Large intestine (tissue), 3 donors: Measurements from ENCODE around the gene RBP3. TPM values are rescaled to one million over a fixed set of nuclear protein-coding genes. Genes with fewer than 3 reads are reported as not detected.
A peak's percentile ranks its signal among the peaks of the same experiment; 100 is the strongest.

ENCODE experiments used
- DNase-seq, 2 donors: peaks; one replicate each; pipeline versions ENCODE4 v3.0.0 to v3.0.0-alpha.2; 2013
- H3K27ac ChIP-seq: one replicate; pipeline ENCODE4 v1.5.1; 2013; ENCODE audit warnings: low read length
- H3K27me3 ChIP-seq: 2 replicates; pipeline ENCODE4 v1.6.1; 2013; ENCODE audit warnings: low read length; ENCODE audit not compliant: control insufficient read depth, insufficient read depth
- H3K36me3 ChIP-seq: 2 replicates; pipeline ENCODE4 v1.6.1; 2013; ENCODE audit warnings: low read length; ENCODE audit not compliant: control insufficient read depth, insufficient read depth
- H3K4me1 ChIP-seq: one replicate; pipeline ENCODE4 v1.6.1; 2013; ENCODE audit warnings: low read length; ENCODE audit not compliant: control insufficient read depth, insufficient read depth
- H3K4me3 ChIP-seq: one replicate; pipeline ENCODE4 v1.5.1; 2013; ENCODE audit warnings: low read length
- H3K9me3 ChIP-seq: one replicate; pipeline ENCODE4 v1.6.1; 2013; ENCODE audit warnings: mild to moderate bottlenecking, low read depth, low read length, moderate library complexity; ENCODE audit not compliant: control insufficient read depth
- WGBS: methylation state at CpG from one replicate; pipeline ENCODE4 v1.1.5; 2013; ENCODE audit warnings: low lambda C conversion rate; ENCODE audit not compliant: insufficient coverage; 5-methylcytosine and 5-hydroxymethylcytosine counted together
- polyA plus RNA-seq: library from polyadenylated mRNA; unstranded; fragments of 120-200 nt; gene quantifications from one replicate; pipeline ENCODE4 v1.2.1, GENCODE V29; 2013

Gene RBP3
- polyA plus RNA-seq, 1 donor, result 0.06 TPM

- Histone ChIP-seq H3K36me3 (no peaks in the 10 kb centered on the region), H3K4me1 (no peaks in the 10 kb centered on the region), H3K9me3 (no peaks in the 10 kb centered on the region), H3K27ac (no peak overlapping the region), H3K27me3 (peaks cover 19% of the 10 kb centered on the region), H3K4me3 (no peak overlapping the region)
- no peak for DNase-seq
- no CpG with 5 or more reads among the region's 9 CpGs for WGBS
Observed at GRCh38 chr10:47308775-47309174, 39.4 kb upstream of the RBP3 start.

- H3K4me1 ChIP-seq, result no peaks in the 10 kb centered on the region
- H3K4me3 ChIP-seq, result no peak overlapping the region
- no peaks in the 10 kb centered on the region for H3K36me3 ChIP-seq
- no peak overlapping the region for H3K27ac ChIP-seq
- DNase-seq, result no peak
- peaks cover 14% of the 10 kb centered on the region for H3K27me3 ChIP-seq
- 90% methylated on average over 2 of the region's 34 CpGs for WGBS
- no peaks in the 10 kb centered on the region for H3K9me3 ChIP-seq
Observed at GRCh38 chr10:47309408-47310089, 38.6 kb upstream of the RBP3 start.

- H3K27ac ChIP-seq, result no peak overlapping the region
- DNase-seq, result no peak
- H3K27me3 ChIP-seq, result peaks cover 14% of the 10 kb centered on the region
- H3K4me3 ChIP-seq, result no peak overlapping the region
- H3K36me3 ChIP-seq, result no peaks in the 10 kb centered on the region
- no CpG with 5 or more reads among the region's 37 CpGs for WGBS
- H3K4me1 ChIP-seq, result no peaks in the 10 kb centered on the region
- H3K9me3 ChIP-seq, result no peaks in the 10 kb centered on the region
Observed at GRCh38 chr10:47310090-47310505, 38.1 kb upstream of the RBP3 start.

- Histone ChIP-seq H3K27me3 (peaks cover 14% of the 10 kb centered on the region), H3K9me3 (no peaks in the 10 kb centered on the region), H3K27ac (no peak overlapping the region), H3K36me3 (no peaks in the 10 kb centered on the region), H3K4me1 (no peaks in the 10 kb centered on the region), H3K4me3 (no peak overlapping the region)
- WGBS, result no CpG with 5 or more reads among the region's 10 CpGs
- no peak for DNase-seq
Observed at GRCh38 chr10:47311193-47311931, 36.8 kb upstream of the RBP3 start.

GRCh38 chr10:47311932-47312662 lies 36.1 kb upstream of the RBP3 start:
- no peak overlapping the region for H3K4me3 ChIP-seq

DNA sequence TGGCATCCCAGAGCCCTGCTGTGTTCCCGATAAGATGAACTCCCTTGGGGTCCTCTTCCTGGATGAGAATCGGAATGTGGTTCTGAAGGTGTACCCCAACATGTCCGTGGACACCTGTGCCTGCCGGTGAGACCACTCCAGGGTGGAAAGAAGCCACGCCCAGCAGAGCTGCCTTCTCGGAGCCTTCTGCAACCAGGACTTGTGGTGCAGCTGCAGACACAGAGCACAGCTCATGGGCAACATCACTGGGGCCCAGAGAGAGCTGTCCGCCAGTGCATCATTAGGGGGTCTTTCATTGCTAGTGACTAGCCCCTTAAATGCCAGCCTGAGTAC lies 35.5 kb upstream of the RBP3 start:
- no CpG with 5 or more reads among the region's 7 CpGs for WGBS
- Histone ChIP-seq H3K4me1 (no peaks in the 10 kb centered on the region), H3K27ac (no peak overlapping the region), H3K36me3 (no peaks in the 10 kb centered on the region), H3K9me3 (no peaks in the 10 kb centered on the region), H3K4me3 (no peak overlapping the region), H3K27me3 (peaks cover 9% of the 10 kb centered on the region)
- no peak for DNase-seq

More at GRCh38 chr10:47311932-47312662, 36.1 kb upstream of the RBP3 start:
- no peaks in the 10 kb centered on the region for H3K4me1 ChIP-seq
- no peaks in the 10 kb centered on the region for H3K36me3 ChIP-seq
- peaks cover 11% of the 10 kb centered on the region for H3K27me3 ChIP-seq
- no peak overlapping the region for H3K27ac ChIP-seq
- no peaks in the 10 kb centered on the region for H3K9me3 ChIP-seq
- peak; percentile 46 to 68 for DNase-seq
- WGBS, result no CpG with 5 or more reads among the region's 20 CpGs

GRCh38 chr10:47314416-47314970 lies 33.7 kb upstream of the RBP3 start:
- H3K27me3 ChIP-seq, result peaks cover 2% of the 10 kb centered on the region
- no peak for DNase-seq
- H3K4me1 ChIP-seq, result no peaks in the 10 kb centered on the region
- WGBS, result no CpG with 5 or more reads among the region's 9 CpGs
- H3K4me3 ChIP-seq, result no peak overlapping the region
- H3K9me3 ChIP-seq, result no peaks in the 10 kb centered on the region
- H3K27ac ChIP-seq, result no peak overlapping the region
- no peaks in the 10 kb centered on the region for H3K36me3 ChIP-seq

- no peaks in the 10 kb centered on the region for H3K9me3 ChIP-seq
- peaks cover 2% of the 10 kb centered on the region for H3K27me3 ChIP-seq
- H3K36me3 ChIP-seq, result no peaks in the 10 kb centered on the region
- no peak overlapping the region for H3K27ac ChIP-seq
- no peak for DNase-seq
- no peaks in the 10 kb centered on the region for H3K4me1 ChIP-seq
- H3K4me3 ChIP-seq, result no peak overlapping the region
- no CpG with 5 or more reads among the region's 2 CpGs for WGBS
Observed at GRCh38 chr10:47315421-47315820, 32.7 kb upstream of the RBP3 start.

DNA sequence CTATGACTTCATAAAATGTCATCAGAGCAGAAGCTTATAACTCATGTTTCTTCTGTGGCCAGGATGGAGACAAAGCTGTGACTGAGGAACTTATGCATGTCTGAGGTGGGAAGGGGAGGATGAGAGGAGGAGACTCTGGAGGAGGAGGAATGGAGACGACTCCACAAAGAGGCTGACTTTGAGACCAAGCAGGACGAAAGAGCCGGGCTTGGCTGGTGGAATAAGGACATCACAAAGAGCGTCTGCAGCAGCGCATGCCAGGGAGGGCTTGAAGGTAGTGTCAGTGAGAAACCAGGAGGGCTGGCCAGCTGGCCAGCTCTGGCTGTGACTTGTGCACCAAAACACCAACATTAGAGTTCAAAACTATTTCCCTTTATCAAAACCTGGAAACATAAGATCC lies 32.0 kb upstream of the RBP3 start:
- 0% methylated on average over 1 of the region's 5 CpGs for WGBS
- Histone ChIP-seq H3K27ac (no peak overlapping the region), H3K4me3 (no peak overlapping the region), H3K9me3 (no peaks in the 10 kb centered on the region), H3K36me3 (no peaks in the 10 kb centered on the region), H3K4me1 (no peaks in the 10 kb centered on the region), H3K27me3 (peaks cover 6% of the 10 kb centered on the region)
- no peak for DNase-seq

DNA sequence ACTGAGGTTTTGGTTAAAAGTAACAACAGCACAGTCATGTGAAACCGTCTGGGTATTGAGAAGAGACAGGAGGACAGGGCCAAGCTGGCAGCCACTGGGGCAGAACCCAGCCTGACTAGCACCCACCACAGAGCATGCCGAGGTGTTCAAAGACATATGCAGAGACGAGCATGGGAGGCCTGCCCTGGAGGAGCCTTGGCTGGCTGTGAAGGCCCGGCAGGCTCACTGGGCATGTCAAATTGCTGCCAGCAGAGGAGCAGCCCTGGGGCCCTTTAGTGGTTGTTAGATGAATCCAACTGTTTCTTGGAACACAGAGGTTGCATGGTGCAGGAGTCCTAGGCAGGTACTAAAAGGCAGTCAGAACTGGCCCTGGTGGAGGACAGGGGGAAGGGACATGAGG lies 30.9 kb upstream of the RBP3 start:
- Histone ChIP-seq H3K9me3 (no peaks in the 10 kb centered on the region), H3K27ac (no peak overlapping the region), H3K4me3 (no peak overlapping the region), H3K4me1 (no peaks in the 10 kb centered on the region), H3K27me3 (peaks cover 17% of the 10 kb centered on the region), H3K36me3 (no peaks in the 10 kb centered on the region)
- DNase-seq, result no peak
- WGBS, result no CpG with 5 or more reads among the region's 4 CpGs
